ENCODE data around the gene GFER. TPM values are rescaled to one million over a fixed set of nuclear protein-coding genes. Genes with fewer than 3 reads are reported as not detected.
"Not testable (repeated sequence)": the region's sequence is repeated elsewhere in the genome, so short reads cannot be mapped to it uniquely, and the experiment has no call there.

Gene GFER
- 9.5 and 13.9 TPM in 2 replicates for total RNA-seq

DNA sequence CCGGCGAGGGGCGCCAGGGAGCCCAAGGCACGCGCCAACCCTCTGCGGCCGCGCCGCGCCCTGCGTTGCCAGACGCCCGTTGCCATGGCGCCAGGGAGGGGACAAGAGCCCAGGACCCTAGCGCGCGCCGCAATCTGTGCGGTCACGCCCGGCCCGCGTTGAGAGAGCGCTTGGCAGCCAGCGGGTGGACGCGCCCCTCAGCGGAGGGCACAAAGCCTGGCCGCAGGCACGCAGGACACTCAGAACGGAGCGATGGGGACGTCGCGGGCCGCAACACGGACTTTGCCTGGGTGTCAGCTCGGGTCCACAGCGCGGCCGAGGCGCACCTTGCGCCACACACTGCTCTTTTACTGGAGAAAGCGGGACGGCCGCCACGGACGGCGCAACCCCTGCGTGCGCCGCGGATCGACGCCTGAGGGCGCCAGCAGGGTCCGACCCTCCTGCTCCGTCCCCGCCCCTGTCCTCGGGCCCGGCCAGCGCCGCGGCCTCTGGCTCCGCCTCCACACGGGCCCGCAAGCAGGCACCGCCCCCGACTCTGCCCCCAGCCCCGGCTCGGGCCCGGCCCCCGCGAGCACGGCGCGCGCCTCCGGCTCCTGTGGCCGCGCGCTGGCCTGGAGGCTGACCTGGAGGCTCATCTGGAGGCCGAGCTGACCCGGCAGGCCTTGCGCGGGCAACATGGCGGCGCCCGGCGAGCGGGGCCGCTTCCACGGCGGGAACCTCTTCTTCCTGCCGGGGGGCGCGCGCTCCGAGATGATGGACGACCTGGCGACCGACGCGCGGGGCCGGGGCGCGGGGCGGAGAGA, at the start of gene GFER:
Gene GFER, plus strand, starts transcription at position 650 of the 803 bp plus-strand sequence. Its CDS starts 26 bp downstream, at position 676.
- DNase-seq (ENCODE audit: low read depth): peak; percentile 96
- TF ChIP-seq CTCF (IDR thresholded peaks at IDR 0.05; ENCODE audit: insufficient read depth, low read depth, low read length): peak; percentile 31

DNA sequence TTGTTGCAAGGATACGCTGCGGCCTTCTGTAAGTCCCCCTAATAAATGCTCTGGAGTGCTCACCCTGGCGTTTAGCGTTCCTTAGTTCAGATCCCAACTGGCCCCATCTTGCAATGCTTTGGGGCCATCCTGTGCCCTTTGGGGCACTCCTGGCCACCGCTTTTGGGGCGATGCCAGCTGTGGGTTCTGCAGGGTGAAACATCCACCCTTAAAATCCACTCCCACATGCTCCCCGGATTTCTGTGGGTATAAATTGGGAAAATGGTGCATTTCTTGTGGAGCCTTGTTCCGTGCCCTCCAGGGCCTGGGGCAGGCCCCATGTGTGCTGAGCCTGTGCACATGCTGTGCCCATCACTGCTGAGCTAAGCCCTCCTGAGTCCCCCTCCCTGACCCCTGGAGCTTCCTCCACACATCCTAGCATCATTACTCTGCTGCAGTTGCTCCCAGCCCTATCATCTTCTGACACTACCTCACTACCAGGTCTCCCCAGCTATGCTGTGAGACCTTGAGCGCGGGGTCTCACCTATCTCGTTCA, 47.0 kb upstream of the GFER start:
- no peak for TF ChIP-seq CTCF (IDR thresholded peaks at IDR 0.05; ENCODE audit: insufficient read depth, low read depth, low read length)
- no peak for DNase-seq (ENCODE audit: low read depth)
- H3K4me3 ChIP-seq (ENCODE audit: low read depth, low read length): no peak overlapping the region

More for the DNA sequence above, at the start of gene GFER:
- H3K4me3 ChIP-seq (ENCODE audit: low read depth, low read length): peak within 1 kb of the TSS; percentile 75

DNA sequence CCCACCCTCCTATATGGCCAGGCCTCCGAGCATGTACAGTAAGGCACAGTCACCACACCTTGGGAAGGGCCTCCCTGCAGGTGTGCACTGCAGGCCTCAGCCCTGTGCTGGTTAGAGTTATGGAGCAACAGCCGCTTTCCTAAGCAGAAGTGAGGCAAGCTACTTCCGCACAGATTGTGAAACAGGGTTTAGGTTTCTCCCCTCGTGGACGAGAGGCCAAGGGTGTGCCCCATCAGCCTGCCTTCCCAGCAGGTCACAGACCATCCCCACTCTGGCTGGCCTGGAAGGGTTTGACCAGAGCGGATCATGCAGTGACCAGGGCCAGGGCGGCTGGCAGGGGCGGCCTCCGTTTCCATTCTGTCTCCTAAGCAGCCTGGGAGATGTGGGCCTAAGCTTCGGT, 45.7 kb upstream of the GFER start:
- H3K4me3 ChIP-seq (ENCODE audit: low read depth, low read length): no peak overlapping the region
- no peak for DNase-seq (ENCODE audit: low read depth)
- no peak for TF ChIP-seq CTCF (IDR thresholded peaks at IDR 0.05; ENCODE audit: insufficient read depth, low read depth, low read length)

DNA sequence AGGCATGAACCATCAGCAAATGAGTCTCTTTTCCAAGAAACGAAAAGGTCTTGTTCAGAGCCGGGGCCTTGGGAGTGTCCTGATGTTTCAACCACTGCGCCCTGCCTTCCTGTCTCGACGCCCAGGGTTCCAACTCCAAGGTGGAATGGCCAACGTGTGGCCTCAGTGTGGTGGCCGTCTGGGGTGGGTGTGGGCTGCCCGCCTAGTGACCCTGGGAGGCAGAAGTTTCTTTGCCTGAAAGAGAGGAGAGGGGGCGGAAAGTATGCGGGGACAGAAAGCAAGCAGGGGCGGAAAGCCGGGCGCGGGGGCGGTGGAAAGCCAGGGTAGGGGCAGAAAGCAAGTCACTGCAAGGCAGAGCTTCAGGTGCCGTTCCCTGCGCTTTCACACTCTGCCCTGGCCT, 45.1 kb upstream of the GFER start:
- no peak for TF ChIP-seq CTCF (IDR thresholded peaks at IDR 0.05; ENCODE audit: insufficient read depth, low read depth, low read length)
- no peak overlapping the region for H3K4me3 ChIP-seq (ENCODE audit: low read depth, low read length)
- DNase-seq (ENCODE audit: low read depth): no peak

- H3K4me3 ChIP-seq (ENCODE audit: low read depth, low read length); DNase-seq (ENCODE audit: low read depth): not testable (repeated sequence)
Observed at GRCh38 chr16:1939833-1940232, 44.2 kb upstream of the GFER start.

DNA sequence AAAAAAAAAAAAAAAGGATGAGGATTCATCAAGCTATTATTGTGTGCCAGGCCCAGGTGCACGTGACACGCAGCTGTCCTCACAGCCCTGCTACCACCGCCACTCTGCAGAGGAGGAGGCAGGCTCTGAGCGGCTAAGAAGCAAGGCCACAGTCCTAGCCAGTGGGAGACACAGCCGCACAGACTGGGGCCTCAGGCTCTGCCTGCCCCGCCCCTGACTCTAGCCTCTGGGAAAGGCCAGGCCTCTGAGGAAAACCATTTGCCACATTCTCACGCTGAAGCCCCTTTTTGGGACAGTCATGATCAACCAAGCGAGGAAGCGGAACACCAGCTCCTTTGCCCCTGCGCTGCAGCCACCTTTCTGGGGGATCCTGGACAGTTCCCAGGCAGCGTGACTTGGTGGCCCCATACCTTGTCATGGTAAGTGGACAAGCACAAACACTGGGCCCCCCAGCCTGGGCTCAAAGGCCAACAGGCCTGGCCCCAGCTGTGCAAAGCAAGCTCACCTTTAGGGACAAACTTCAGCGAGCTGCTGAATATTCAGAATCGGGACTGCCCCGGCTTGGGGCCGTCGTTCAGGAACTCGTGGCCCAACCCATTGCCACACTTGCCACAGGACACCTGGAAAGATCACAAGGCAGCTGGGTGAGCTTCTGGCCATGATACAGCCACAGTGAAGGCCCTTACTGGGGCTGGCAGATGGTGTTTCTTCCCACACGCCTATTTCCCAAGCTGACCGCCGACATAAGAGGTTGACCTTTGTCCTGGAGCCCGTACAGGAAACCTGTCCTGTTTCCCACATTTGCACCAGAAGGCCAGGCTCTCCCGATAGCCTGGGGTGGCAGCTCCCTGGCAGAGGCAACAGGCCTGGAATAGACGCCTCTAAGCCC, 43.5 kb upstream of the GFER start:
- no peak overlapping the region for H3K4me3 ChIP-seq (ENCODE audit: low read depth, low read length)
- no peak for DNase-seq (ENCODE audit: low read depth)
- TF ChIP-seq CTCF (IDR thresholded peaks at IDR 0.05; ENCODE audit: insufficient read depth, low read depth, low read length): no peak
